GM19240 (cell line): ENCODE measurements around the gene KCNB1.
A peak's percentile ranks its signal among the peaks of the same experiment; 100 is the strongest.

ENCODE experiments used
- DNase-seq: peaks from one replicate; pipeline ENCODE4 v3.0.0; 2011; ENCODE audit warnings: low spot score; ENCODE audit not compliant: insufficient read length

The KCNB1 gene

DNA sequence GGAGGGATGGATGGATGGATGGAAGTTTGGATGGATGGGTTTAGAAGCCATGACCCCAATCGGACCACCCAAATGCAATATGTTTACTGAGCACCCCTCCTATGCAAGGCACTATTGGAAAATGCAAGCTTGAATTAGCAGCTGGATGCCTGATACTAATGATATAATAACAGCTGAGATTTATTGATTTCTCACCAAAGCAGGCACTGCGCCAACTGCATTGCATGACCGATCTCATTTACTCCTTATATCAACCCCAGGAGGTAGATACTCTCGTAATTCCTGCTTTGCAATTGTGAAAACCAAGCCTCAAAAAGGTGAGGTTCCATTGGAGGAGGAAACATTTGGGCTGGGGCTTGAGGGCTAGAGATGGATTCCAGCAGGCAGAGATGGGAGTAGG is 89.7 kb downstream of the KCNB1 start:
- DNase-seq: no peak

DNA sequence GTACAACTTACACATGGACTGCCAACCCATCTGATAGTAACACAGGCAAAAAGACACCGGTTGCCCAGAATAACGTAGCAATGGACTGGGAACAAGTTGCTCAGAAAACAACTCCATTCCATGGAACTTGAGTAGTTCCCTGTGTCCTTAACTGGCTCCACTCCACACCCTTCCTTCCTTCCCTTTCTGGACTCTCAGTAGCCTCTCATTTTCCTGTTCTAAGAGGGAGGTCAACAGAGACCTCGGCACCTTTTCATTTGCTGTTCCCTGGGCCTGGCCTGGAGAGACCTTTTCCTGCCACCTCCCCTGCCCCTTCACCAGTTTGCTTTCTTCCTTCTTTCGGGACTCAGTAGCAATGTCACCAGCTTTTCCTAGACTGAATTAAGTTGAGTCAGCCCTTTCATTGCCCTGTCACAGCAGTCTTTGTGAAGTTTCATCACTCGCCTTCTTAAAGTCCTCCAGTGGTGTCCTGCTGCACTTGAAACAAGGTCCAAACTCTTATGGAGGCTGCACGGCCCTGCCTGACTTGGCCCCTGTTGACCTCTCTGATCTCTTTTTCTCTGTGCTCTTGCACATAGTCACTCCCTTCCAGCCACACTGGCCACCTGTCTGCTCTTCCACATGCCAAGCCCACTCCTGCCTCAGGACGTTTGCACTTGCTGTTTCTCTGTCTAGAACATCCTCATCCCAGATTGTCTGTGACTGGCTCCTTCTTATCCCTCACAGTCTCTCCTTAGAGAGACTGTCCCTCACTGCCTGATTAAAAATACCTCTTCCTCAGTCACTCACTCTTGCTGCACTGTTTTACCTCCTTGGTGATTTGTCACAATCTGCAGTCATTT is 90.8 kb downstream of the KCNB1 start:
- no peak for DNase-seq

DNA sequence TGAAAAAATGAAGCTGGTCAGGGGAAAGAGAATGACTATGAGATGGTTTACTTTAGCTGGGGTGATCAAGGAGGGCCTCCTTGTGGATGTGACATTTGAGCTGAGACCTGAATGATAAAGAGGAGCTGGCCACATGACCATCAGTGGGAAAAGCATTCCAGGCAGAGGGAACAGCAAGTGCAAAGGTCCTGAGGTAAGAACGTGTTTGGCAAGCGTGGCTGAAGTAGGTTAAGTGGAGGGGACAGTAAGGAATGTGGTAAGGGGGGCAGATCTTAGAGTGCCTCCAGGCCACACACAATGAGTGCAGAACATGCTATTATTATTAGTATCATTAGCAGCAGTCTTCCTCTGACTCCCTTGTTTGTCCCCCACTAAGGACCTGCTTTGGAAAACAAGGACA is 92.6 kb downstream of the KCNB1 start:
- DNase-seq: no peak

DNA sequence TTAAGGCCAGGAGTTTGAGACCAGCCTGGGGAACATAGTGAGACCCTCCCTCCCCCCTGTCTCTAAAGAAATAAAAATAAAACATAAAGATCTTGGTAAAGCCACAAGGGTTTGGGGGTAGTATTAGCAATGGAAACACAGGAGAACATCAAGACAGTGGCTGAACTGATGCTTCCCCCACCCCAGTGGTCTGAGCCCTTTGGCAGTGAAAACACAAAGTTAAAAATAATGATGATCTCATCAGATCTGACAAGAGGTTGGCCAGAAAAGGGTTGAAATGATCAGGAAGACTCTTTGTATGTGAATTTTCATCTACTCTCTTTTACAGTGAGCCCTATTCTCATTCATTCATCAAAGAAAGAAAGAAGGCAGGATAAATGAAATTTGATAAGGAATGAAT is 93.7 kb downstream of the KCNB1 start:
- no peak for DNase-seq

DNA sequence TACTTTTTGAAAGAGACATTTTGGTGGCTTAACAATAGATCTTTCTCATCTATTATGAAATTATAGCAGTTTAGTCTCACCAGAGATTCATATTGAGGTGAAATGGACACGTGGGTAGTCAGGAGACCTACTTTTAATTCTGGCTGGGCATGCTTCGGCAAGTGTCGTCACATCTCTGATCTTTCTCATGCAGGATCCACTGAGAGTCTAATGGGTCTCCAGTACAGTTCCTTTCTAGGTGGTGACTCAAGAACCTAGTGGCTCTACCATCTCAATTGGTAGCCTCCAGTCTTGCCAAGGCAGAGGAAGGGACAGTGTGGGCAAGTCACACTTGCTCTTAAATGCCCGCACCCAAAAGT is 94.9 kb downstream of the KCNB1 start:
- DNase-seq: no peak

DNA sequence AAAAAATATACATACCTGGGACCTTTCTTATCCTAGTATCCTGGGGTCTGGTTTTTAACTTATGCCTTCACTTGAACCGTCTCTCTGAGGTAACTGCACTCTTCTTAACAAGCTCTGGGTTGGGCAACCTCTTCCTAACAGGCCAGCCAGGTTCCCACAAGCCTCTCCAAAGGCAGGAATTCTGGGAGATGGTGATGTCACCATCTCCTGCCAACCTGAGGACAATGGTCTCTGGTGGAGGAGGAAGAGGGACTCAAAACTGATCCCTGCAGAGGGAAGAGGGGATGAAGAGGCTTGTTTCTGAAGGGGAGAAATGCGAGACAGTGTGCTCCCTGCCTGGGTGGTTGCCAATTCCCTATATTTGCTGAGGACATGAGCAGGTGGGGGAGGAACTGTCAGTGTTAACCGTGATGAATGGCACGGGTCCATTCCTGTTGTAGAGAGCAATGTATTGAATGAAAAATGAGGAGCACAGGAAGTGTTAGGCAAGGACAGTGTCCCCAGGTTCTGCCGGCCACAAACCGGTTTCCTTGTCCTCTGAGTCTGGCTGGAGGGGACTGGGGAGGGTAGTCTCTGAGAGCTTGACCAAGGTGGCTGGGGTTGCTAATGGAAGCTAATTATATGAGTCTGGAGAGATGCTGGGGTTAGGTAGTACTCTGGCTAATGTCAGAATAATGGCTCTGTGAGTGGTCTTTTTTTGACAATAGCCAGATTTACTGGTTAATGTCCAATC is 95.5 kb downstream of the KCNB1 start:
- no peak for DNase-seq

DNA sequence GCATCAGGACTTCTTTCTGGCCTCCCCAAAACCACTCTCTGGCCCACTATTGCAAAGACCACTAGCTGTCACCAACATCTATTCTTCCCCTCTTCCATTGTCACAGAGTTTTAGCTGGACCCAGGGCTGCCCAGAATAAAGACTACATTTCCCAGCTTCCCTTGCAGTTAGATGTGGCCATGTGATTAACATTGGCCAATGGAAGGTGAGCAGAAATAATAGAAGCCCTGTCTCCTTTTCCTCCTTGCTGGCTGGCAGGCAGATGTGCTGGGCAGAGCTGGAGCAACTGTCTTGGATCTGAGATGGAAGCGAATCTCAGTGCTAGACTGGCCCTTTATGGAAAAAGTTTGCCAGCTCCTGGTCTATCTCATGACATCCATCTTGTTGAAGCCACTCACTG is 97.0 kb downstream of the KCNB1 start:
- no peak for DNase-seq

DNA sequence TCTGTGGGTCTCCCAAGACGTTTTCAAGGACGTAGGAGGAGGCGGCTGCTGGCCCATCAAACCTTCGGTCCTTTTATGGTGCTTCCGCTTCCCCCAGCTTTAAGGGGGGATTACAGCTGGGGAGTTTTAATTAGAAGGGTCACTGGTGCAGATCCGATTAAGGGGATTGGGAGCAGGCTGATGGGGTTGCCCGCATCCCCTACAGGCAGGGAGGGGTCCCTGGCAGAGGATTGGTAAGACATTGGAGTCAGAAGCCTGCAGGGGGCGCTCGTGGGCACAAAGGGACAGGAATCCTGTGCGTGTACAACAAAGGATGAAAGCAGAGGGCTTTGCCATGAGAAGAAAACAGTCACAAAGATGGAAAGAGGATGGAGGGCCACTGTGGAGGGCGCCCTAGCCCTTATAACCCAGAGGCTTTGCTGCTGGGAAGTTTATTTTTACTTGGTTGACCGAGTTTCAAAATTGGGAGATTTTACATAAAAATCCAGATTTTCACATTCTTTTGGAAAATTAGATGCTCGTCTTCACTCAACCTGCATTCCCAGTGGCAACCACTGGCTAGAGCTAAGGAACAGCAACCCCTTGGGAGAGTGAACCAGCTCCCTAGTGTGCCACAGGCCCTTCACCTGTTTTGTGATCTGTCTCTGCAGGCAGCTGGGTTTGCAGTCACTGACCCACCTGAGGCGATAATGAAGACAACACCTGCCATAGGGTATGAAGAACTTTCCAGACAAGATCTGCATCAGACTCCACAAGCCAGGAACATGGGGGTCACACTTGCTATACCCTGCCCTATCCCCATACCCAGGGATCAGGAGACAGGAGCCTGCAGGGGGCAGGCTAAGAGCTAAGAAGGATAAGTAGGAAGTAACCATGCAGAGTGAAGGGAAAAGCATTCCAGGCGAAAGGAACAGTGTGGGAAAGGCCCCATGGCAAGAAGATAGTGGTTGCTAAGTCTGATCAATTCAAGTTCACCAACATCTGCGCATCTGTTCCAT is 97.7 kb downstream of the KCNB1 start:
- peak; percentile 29 for DNase-seq

DNA sequence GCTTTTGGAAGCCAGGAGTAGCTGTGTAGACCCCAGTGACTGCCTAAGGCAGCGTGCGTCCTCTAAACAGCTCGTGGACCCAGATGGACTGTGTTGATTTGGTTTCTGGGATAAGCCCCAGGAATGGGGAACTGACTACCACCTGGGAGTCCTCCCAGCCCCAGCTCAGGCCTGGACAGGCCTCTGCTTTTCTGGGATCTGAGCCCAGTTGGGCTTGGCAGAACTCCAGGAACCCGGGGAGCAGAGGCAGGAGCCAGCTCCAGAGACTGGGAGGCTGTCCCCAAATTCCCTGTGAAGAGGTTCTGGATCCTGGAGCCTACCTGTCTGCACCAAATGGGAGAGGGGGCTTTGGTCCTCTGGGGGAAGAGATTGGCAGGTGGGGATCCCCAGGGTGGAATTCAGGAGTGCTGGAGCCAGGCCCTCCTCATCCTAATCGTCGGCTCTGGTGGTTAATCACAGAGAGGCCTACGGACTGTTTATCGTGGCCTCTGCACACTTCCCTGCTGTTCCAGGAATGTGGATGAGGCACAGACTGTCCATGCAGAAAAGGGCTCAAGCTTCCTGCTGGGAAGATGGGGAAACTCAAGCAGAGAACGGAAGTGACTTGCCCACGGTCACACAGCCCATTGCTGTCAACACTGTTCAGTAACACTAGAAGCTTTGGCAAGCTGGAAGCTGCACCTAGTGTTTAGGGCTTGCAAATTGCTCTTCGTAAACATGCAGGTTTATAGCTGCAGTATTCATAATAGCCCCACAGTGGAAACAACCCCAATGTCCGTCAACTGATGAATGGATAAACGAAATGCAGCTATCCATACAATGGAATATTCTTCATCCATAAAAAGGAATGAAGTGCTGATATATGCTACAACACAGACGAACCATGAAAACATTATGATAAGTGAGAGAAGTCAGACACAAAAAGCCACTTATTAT is 100.6 kb downstream of the KCNB1 start:
- DNase-seq: no peak

DNA sequence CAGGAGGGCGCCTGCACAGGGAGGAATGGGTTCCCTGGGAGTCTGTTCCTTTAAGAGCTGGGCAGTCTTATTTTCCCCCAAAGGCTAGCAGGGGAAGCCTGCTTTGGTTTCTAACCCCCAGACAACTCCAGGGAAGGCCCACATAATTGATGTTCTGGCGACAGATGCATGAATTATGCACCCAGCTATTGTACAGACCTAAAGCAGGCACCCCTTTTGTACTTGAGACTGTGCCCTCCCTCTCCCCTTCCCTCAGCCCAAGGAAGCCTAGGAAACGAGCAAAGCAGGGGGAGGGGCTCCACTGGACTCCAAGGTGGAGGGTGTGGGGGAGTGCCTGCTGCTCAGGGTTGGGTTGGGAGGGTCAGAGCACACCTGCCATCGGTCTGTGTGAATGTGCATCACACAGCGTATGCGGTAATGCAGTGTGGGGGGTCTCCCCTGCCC is 102.1 kb downstream of the KCNB1 start:
- DNase-seq: no peak

DNA sequence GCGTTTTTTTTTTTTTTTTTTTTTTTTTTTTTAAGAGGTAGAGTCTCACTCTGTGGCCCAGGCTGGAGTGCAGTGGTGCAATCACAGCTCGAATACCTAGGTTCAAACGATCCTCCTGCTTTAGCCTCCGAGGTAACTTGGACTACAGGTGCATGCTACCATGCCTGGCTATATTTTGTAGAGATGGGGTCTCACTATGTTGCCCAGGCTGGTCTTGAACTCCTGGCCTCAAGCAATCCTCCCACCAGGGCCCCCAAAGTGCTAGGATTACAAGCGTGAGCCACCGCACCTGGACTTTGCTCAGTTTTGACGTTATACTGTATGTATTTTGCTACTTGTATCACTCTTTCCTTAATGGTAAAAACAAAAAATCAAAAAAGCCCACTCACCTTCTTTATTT is 103.1 kb downstream of the KCNB1 start:
- no peak for DNase-seq

DNA sequence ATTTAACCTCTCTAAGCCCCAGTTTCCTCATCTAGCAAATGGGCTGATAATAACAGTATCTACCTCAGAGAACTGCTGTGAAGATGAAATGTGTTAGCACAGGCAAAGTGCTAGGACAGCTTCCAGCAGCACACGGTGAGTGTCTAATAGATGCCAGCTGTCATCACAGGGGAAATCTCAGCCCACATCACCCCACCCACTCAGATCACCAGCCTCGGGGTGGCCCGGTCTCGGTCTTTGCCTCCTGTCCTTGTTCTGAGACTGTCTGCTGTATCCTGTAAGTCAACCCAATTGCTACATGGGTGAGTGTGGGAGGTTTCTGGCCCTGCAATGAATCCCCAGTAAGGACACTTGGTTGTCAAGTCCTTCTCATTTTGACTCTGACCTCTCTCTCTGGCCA is 105.1 kb downstream of the KCNB1 start:
- no peak for DNase-seq

DNA sequence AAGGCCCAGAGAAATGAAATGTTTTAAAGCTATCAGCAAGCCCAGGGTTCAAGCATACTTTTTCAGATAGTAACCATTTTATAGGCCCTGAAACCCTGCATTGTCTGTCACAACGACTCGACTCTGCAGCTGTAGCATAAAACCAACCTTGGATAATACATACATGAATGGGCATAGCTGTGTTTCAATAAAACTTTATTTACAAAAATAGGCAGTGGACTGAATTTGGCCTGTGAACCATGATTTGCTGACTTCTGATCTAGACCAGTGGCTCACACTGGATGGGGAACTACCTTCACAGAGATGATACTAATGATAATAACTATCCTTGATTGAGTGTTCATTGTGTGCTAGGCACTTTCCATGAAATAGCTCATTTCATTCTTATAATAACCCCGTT is 107.3 kb downstream of the KCNB1 start:
- DNase-seq: no peak

DNA sequence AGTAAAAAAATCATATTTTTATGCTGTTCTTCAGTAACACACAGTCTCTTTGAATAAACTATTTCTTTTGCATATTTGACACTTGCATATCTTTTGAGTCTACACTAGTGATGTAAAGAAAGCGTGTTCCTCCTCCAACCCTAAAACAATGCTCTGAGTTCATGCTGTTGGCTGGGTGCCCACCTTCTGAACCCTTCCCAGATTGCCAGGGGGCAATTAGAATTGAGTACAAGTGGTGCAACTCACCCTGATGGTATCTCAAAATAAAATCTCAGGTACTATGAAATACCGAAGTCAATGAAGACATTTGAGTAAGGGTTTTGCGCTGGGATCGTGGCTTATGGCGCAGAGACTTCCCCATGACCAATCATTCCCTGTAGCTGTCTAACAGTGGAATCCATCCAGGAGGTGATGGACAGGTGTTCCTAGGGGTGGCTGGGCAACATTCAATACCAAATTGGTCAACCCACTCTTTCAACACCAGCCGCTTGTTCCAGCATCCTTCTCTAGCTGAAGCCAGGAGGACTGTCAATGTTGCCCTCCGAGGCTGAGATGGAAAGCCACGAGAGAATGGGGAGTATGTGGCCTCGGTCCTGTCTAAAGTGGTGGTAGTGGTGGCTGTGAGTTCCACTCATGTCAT is 110.3 kb downstream of the KCNB1 start:
- DNase-seq: no peak

DNA sequence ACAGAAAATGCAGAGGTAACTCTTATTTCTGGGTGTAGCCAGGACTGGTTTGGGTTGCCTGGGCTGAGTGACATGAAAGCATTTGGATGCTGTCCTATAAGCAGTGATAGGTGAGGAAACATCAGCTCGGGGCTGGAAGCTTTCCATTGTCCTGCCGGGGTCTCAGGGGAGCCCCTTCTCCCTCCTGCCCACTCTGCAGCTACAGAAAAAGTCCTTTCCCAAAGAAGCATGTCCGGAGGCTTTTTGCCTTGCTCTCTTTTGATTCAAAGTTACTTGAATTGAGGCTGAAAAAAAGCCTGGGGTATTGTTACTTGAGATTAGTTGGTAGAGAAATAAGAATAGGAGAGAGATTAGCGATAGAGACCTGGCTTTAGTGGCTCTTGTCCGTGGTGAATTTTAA is 113.9 kb downstream of the KCNB1 start:
- no peak for DNase-seq

DNA sequence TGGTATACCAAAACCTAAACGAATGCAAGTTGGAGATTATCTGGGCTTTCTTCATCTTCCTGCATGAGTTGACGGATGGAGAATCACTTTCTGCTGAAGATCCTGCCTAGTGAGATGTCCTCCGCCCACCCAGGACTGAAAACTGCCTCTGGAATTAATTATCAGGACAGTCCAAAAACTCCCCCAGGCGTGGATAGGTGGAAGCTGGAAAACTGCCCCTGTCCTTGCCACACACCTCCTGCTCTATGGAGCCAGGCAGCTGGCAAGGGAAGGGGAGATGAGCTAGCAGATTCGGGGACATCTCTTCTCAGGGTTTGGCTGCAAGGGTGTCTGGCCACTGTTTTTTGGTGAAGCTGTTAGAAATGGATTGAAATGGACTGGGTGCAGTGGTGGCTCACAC is 115.4 kb downstream of the KCNB1 start:
- no peak for DNase-seq

DNA sequence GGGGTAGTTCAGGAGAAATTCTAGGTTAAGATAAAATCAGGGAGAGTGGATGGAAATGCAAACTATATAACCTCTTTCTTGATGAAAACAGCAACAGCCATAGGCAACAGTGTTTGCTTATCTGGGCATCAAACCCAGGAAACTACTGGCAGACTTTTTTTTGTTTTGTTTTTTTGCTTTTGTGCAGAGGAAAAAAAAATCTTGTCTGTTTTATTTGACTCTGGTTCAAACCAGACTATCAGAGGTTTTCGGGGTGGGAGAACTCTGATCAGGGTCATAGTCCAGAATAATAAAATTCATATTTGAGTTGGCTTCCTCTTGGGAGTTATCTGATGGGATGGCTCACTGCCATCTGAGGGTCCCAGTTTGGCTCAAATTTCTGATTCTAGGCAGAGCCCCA is 115.8 kb downstream of the KCNB1 start:
- DNase-seq: no peak

DNA sequence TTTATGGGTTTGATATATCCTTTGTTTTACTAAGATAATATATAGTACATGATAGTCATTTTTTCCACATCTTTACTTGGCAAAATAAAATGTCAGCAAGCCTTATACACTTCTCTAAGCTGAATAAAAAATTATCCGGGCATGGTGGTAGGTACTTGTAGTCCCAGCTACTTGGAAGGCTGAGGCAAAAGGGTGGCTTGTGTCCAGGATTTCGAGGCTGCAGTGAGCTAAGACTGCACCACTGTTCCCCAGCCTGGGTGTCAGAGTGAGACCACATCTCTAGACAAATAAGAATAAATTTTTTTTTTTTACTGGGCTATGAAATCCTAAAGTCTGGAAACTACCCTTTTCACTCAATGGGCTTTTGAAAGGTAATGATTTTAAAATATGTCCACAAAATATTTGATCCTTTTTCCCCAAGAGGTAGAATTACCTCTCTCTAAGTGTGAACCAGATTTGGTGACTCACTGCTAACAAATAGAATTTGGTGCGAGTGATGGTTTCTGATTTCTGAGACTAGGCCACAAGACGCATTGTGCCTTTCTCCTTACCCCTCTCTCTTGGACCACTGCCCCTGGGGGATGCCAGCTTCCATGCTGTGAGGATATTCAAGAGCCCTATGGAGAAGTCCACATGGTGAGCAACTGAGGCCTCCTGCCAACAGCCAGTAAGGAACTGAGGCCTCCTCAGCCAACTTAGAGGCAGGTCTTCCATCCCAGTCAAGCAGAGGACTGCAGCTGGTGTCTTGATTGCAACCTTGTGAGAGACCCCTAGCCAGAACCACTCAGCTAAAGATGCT is 120.4 kb downstream of the KCNB1 start:
- no peak for DNase-seq

DNA sequence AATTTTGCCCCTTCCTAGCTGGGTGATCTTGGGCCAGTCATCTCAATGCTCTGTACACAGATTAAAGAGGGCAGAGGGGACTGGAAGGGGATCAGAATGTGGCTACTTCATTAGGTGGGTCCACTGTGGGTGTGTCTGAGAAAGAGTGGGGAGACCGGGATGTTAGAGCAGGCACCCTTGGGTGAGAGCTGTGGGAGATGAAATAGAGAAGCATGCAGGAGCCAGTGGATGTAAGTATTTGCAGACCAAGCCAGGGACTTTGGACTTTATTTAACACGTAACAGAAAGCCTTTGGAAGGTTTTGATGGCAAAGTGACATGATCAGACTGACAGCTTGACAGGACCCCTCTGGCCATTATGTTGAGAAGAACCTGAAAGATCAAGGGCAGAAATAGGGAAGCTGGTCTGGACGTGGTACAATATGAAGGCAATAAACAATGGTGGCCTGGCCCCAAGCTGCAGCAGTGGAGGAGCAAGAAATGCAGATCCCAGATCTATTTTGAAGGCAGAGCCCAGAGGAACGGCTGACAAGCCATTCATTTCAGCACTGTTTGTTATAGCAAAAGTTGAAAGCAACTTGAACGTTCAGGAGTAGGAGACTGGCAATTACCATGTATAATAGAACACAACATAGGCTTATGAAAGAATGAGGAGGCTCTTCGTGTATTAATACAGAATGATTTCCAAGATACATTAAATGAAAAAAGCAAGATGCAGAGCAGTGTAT is 122.1 kb downstream of the KCNB1 start:
- DNase-seq: no peak
